ENCODE measurements around the gene ARHGAP4. TPM values are rescaled to one million over a fixed set of nuclear protein-coding genes. Genes with fewer than 3 reads are reported as not detected.

The ARHGAP4 gene
- total RNA-seq, 3 donors from 2014 or later: 96.7 to 128 (median 108) TPM

- Mint-ChIP-seq H3K4me1 (ENCODE audit: low read depth) (peaks cover 2% of the 10 kb centered on the region), H3K4me3 (no peak overlapping the region), H3K27me3 (ENCODE audit: low read depth) (no peaks in the 10 kb centered on the region), H3K36me3 (ENCODE audit: insufficient read depth) (peaks cover 17% of the 10 kb centered on the region), H3K9me3 (no peaks in the 10 kb centered on the region)
- DNase-seq (no peak), ATAC-seq (no peak)
These were observed 29.2 kb upstream of the ARHGAP4 start for GRCh38 chrX:153955228-153955732.

GRCh38 chrX:153954558-153955227 lies 28.6 kb upstream of the ARHGAP4 start:
- H3K4me3 Mint-ChIP-seq: no peak overlapping the region
- no peaks in the 10 kb centered on the region for H3K27me3 Mint-ChIP-seq (ENCODE audit: low read depth)

DNA sequence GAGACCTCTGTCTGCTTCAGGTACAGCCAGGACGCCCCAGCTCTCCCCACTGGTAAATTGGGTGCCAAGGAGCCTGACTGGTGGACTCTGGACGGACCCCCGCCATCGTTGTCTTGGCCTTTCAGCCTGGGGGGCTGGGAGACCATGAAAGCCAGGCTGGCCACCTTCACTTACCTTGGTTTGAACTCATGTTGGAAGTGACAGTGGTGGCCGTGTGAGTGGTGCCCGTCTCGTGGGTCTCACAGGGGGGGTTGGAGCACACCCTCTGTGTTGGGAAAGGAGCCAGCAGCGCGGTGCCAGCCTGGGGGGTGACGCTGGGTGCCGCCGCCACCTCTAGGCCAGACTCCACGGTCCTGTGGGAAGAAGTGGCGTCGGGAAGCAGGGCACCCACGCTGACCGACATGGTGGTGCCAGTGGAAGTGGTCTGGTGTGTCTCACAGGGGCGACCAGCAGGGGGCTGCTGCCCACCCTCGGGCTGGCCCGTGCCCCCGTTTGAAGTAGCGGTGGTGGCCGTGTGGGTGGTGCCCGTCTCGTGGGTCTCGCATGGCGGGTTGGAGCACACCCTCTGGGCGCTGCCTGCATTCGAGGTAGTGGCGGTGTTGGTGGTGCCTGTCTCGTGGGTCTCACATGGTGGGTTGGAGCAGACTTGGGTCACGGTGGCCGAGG lies 28.0 kb upstream of the ARHGAP4 start:
- ATAC-seq: peak in 1 of 2 donors; percentile 3
- no peaks in the 10 kb centered on the region for H3K9me3 Mint-ChIP-seq
- peaks cover 3% of the 10 kb centered on the region for H3K4me1 Mint-ChIP-seq (ENCODE audit: low read depth)
- no peak for DNase-seq
- no peak overlapping the region for H3K4me3 Mint-ChIP-seq
- peaks cover 18% of the 10 kb centered on the region for H3K36me3 Mint-ChIP-seq (ENCODE audit: insufficient read depth)
- H3K27me3 Mint-ChIP-seq (ENCODE audit: low read depth): no peaks in the 10 kb centered on the region

More at GRCh38 chrX:153954558-153955227, 28.6 kb upstream of the ARHGAP4 start:
- ATAC-seq (no peak), DNase-seq (no peak)
- H3K36me3 Mint-ChIP-seq (ENCODE audit: insufficient read depth): peaks cover 18% of the 10 kb centered on the region
- no peaks in the 10 kb centered on the region for H3K9me3 Mint-ChIP-seq
- H3K4me1 Mint-ChIP-seq (ENCODE audit: low read depth): peaks cover 2% of the 10 kb centered on the region

DNA sequence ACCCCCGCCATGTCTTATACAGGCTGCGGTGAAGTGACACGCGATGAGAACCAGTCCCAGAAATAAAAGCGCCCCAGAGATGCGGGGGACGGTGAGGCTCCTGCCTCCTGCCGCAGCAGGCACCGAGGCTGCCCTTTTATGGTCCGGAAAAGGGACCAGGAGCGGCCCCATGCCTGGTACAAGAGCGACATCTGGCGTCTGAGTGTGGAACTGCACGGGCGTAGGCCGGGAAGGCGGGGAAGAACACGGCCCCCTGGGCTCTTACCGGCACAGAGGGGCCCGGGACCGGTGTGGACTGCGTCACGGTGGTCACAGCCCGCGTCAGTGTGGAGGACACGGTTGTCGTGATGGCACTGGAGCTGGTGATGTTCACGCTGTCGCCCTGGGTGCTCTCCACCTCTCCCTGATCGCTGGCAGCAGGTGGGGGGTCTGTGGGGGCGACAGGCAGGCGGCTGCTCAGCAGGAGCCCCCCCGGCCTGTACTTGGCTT lies 27.3 kb upstream of the ARHGAP4 start:
- H3K4me3 Mint-ChIP-seq: no peak overlapping the region
- peaks cover 18% of the 10 kb centered on the region for H3K36me3 Mint-ChIP-seq (ENCODE audit: insufficient read depth)

GRCh38 chrX:153952373-153953026 lies 26.4 kb upstream of the ARHGAP4 start:
- H3K36me3 Mint-ChIP-seq (ENCODE audit: insufficient read depth): peaks cover 19% of the 10 kb centered on the region
- ATAC-seq: no peak
- peaks cover 7% of the 10 kb centered on the region for H3K4me1 Mint-ChIP-seq (ENCODE audit: low read depth)
- no peaks in the 10 kb centered on the region for H3K9me3 Mint-ChIP-seq
- H3K27me3 Mint-ChIP-seq (ENCODE audit: low read depth): no peaks in the 10 kb centered on the region
- no peak for DNase-seq
- no peak overlapping the region for H3K4me3 Mint-ChIP-seq

More for the DNA sequence above, 27.3 kb upstream of the ARHGAP4 start:
- Mint-ChIP-seq H3K27me3 (ENCODE audit: low read depth) (no peaks in the 10 kb centered on the region), H3K9me3 (no peaks in the 10 kb centered on the region), H3K4me1 (ENCODE audit: low read depth) (peaks cover 3% of the 10 kb centered on the region)
- peak; percentile 64 to 72 for ATAC-seq
- peak; percentile 82 for DNase-seq

- Mint-ChIP-seq H3K4me1 (ENCODE audit: low read depth) (peaks cover 11% of the 10 kb centered on the region), H3K27me3 (ENCODE audit: low read depth) (no peaks in the 10 kb centered on the region), H3K9me3 (no peaks in the 10 kb centered on the region), H3K4me3 (no peak overlapping the region), H3K36me3 (ENCODE audit: insufficient read depth) (peaks cover 20% of the 10 kb centered on the region)
- DNase-seq (no peak), ATAC-seq (no peak)
These were observed 25.8 kb upstream of the ARHGAP4 start for GRCh38 chrX:153951683-153952372.

GRCh38 chrX:153950127-153950526 lies 24.1 kb upstream of the ARHGAP4 start:
- Mint-ChIP-seq H3K4me1 (ENCODE audit: low read depth) (peaks cover 13% of the 10 kb centered on the region), H3K27me3 (ENCODE audit: low read depth) (no peaks in the 10 kb centered on the region), H3K36me3 (ENCODE audit: insufficient read depth) (peaks cover 19% of the 10 kb centered on the region), H3K4me3 (no peak overlapping the region), H3K9me3 (no peaks in the 10 kb centered on the region)
- DNase-seq: no peak
- ATAC-seq: no peak

DNA sequence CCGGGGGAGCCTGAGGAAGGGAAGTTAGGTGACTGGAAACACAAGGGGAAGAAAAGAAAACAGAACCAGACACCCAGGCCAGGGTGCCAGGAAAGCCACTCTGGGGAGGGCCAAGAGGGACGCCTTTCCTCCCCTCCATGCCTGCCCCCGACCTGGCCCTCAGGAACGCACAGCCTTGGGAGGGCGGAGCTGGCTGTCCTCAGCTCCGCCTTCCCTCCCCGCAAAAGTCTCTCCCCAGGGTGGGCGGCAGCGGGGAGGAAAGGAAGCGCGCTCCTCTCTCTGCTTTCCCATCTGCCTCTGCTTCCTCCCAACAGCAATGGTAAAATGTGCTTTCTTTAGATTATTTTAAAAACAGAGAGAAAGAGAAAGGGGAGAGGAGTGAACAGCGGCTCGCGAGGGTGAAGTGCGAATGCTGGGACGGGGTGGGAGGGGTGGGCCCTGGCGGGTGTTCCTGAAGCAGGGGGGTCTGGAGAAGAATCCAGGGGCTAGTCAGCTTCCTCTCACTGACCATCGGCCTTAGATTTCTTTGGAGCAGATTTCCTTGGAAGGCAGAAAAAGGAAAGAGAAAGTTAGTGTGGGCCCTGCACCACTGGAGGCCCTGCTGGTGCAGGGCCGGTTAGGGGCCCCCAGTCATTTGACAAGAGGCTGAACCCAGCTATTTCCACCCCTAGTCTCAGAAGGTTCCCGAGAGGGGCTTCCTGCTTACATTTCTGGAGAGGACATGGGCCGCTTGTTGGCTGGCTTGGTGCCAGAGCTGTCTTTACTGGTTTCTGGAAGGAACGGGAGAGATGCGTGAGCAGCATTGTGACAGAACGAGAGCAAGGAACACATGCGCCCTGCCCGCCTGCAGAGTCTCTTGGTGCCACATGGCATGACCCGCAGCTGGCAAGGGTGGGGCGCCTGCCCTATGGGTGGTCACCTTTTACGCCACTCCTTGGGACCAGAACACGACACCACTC lies 23.1 kb upstream of the ARHGAP4 start:
- Mint-ChIP-seq H3K27me3 (ENCODE audit: low read depth) (no peaks in the 10 kb centered on the region), H3K36me3 (ENCODE audit: insufficient read depth) (peaks cover 15% of the 10 kb centered on the region), H3K9me3 (no peaks in the 10 kb centered on the region), H3K4me1 (ENCODE audit: low read depth) (peaks cover 14% of the 10 kb centered on the region), H3K4me3 (no peak overlapping the region)
- DNase-seq (no peak), ATAC-seq (no peak)

DNA sequence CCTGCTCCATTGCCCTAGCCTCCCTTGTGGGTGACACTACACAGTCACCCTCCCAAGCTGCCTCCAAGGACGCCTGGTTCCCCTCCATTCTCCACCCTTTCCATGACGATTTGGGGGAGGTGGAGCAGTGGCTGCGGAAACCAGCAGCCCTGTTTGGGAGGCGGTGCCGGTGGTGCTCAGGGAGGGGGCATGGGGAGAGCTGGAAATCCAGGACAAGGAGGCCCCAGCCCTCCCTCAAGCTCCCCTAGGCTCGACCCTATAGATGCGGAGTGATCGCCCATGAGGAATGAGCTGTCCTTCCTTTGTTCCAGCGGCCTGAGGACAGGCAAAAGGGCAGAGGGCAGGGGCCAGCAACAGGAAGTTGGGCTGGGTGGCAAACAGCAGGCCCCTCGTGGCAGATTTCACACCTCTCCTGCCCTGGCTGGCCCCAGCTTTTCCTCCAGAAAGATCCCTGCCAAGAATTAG lies 22.0 kb upstream of the ARHGAP4 start:
- DNase-seq (no peak), ATAC-seq (peak; percentile 4 to 7)
- H3K4me3 Mint-ChIP-seq: no peak overlapping the region
- no peaks in the 10 kb centered on the region for H3K9me3 Mint-ChIP-seq
- H3K4me1 Mint-ChIP-seq (ENCODE audit: low read depth): peaks cover 18% of the 10 kb centered on the region
- no peaks in the 10 kb centered on the region for H3K27me3 Mint-ChIP-seq (ENCODE audit: low read depth)
- peaks cover 11% of the 10 kb centered on the region for H3K36me3 Mint-ChIP-seq (ENCODE audit: insufficient read depth)

DNA sequence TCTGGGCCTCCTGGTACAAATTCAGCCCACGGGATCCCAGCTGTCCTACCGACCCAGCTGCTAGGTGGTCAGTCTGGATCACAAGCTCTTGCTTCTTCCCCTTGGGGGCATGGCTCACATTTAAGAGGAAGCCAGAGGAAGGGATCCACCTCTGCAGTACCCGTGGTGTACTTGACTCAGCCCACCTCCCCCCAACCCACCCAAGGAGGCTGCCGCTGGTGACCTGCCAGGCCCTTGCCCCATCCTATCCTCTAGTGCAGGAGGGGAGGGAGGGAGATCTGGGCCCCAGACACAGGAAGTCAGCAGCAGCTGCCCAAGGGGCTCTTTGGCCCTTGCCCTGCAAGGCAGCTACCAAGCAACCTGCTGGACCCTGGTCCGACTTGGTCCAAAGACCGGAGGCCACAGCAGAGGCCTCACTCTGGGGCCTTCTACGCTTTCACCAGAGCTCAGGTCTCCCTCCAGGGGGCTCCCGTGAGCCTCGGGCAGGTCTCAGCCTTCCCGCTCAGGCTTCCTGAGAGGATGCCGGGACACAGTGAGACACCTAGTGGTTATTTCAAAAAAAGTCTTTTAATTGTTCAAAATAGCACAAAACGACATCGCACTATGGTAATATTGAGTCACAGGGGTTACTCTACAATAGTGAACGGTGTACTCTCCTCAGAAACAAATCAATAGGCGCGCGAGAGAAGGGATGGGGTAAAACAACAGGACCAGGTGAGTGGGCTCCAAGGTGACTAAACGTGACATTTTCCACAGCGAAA lies 21.1 kb upstream of the ARHGAP4 start:
- peak; percentile 79 to 84 for ATAC-seq
- peak; percentile 75 for DNase-seq
- Mint-ChIP-seq H3K36me3 (ENCODE audit: insufficient read depth) (peaks cover 11% of the 10 kb centered on the region), H3K27me3 (ENCODE audit: low read depth) (no peaks in the 10 kb centered on the region), H3K4me3 (no peak overlapping the region), H3K4me1 (ENCODE audit: low read depth) (peaks cover 18% of the 10 kb centered on the region), H3K9me3 (no peaks in the 10 kb centered on the region)

GRCh38 chrX:153945956-153946943 lies 20.2 kb upstream of the ARHGAP4 start:
- H3K36me3 Mint-ChIP-seq (ENCODE audit: insufficient read depth): peaks cover 8% of the 10 kb centered on the region
- ATAC-seq (no peak), DNase-seq (no peak)
- H3K4me3 Mint-ChIP-seq: no peak overlapping the region
- no peaks in the 10 kb centered on the region for H3K9me3 Mint-ChIP-seq
- H3K4me1 Mint-ChIP-seq (ENCODE audit: low read depth): peaks cover 19% of the 10 kb centered on the region
- no peaks in the 10 kb centered on the region for H3K27me3 Mint-ChIP-seq (ENCODE audit: low read depth)

DNA sequence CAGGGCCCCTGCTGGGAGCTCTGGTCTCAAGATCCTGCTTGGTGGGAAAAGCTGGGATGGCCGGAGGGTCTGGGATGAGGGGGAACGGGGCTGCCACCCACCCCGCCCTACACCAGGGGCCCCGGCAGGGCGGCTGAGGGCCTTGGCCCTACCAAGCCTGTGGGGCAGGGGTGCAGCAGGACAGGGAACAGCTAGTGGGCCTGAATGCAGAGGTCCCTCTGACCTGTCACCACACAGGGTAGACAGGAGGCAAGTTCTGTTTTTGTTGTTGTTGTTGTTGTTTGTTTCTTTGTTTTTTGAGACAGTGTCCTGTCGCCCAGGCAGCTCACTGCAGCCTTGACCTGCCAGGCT lies 18.7 kb upstream of the ARHGAP4 start:
- ATAC-seq: peak in 1 of 2 donors; percentile 1
- no peaks in the 10 kb centered on the region for H3K27me3 Mint-ChIP-seq (ENCODE audit: low read depth)

More for the DNA sequence above, 18.7 kb upstream of the ARHGAP4 start:
- Mint-ChIP-seq H3K4me1 (ENCODE audit: low read depth) (peaks cover 21% of the 10 kb centered on the region), H3K36me3 (ENCODE audit: insufficient read depth) (peaks cover 2% of the 10 kb centered on the region), H3K4me3 (peak overlapping the region; percentile 29), H3K9me3 (no peaks in the 10 kb centered on the region)
- DNase-seq: no peak
